HepG2 (cell line): ENCODE results near the gene VWA1. TPM values are rescaled to one million over a fixed set of nuclear protein-coding genes. Genes with fewer than 3 reads are reported as not detected.
A peak's percentile ranks its signal among the peaks of the same experiment; 100 is the strongest.

ENCODE experiments used
- CBX2 ChIP-seq, 2 experiments: fragments of 200-600 bp in 1 of 2; sonication (generic); formaldehyde crosslinking in 1 of 2; IDR thresholded peaks; 2 replicates each; pipeline versions ENCODE4 v1.7.0 to v1.8.1; 2018 to 2022; ENCODE audit warnings: low read depth in 2 of 2, low read length in 1 of 2, mild to moderate bottlenecking in 1 of 2, missing genetic modification reagents in 1 of 2
- EZH2 ChIP-seq: conservative IDR thresholded peaks from 2 replicates; pipeline ENCODE4 v1.6.1; 2012; ENCODE audit warnings: mild to moderate bottlenecking, low read depth, low read length, moderate library complexity
- FOXA1 ChIP-seq, 2 experiments: fragments of 450-650 bp in 1 of 2; sonication (generic) in 1 of 2; formaldehyde crosslinking in 1 of 2; IDR thresholded peaks; 2 replicates each; pipeline versions ENCODE4 v1.4.0 to v1.6.1; 2016 to 2020; ENCODE audit warnings: missing genetic modification reagents in 1 of 2
- MAFK ChIP-seq, 2 experiments: IDR thresholded peaks in 1 of 2; conservative IDR thresholded peaks in 1 of 2; 2 replicates each; pipeline ENCODE4 v1.6.1; 2011; ENCODE audit warnings: improper control_type of control experiment in 2 of 2, low read length in 2 of 2
- PAWR ChIP-seq: sonication (generic); formaldehyde crosslinking; IDR thresholded peaks from 2 replicates; pipeline ENCODE4 v1.4.0; 2020; ENCODE audit warnings: missing genetic modification reagents, mild to moderate bottlenecking, borderline replicate concordance
- ZBTB3 ChIP-seq: sonication (generic); formaldehyde crosslinking; IDR thresholded peaks from 2 replicates; pipeline ENCODE4 v1.4.0; 2020; ENCODE audit warnings: low read depth, mild to moderate bottlenecking, moderate library complexity, missing genetic modification reagents, borderline replicate concordance
- ZC3H13 ChIP-seq: sonication (generic); formaldehyde crosslinking; IDR thresholded peaks from 2 replicates; pipeline ENCODE4 v1.8.1; 2023; ENCODE audit warnings: mild to moderate bottlenecking, missing genetic modification reagents, moderate library complexity
- ZNF101 ChIP-seq: sonication (generic); formaldehyde crosslinking; IDR thresholded peaks from 2 replicates; pipeline ENCODE4 v1.4.0; 2020; ENCODE audit warnings: mild to moderate bottlenecking, low read depth, missing genetic modification reagents, borderline replicate concordance
- ZNF205 ChIP-seq: IDR thresholded peaks from 2 replicates; pipeline ENCODE4 v1.6.1; 2018; ENCODE audit warnings: missing biosample characterization, missing genetic modification reagents
- ZNF337 ChIP-seq: sonication (generic); formaldehyde crosslinking; IDR thresholded peaks from 2 replicates; pipeline ENCODE4 v1.5.1; 2020; ENCODE audit warnings: missing genetic modification reagents, low read depth, mild to moderate bottlenecking, borderline replicate concordance
- ZNF34 ChIP-seq: sonication (generic); formaldehyde crosslinking; IDR thresholded peaks from 2 replicates; pipeline ENCODE4 v1.4.0; 2020; ENCODE audit warnings: mild to moderate bottlenecking, missing genetic modification reagents, borderline replicate concordance
- polyA plus RNA-seq, 8 experiments: library from polyadenylated mRNA; depleted of rRNA in 3 of 8; stranded (reverse) in 7 of 8; unstranded in 1 of 8; fragments of >200 nt; fragmentation: Illumina TruSeq in 4 of 8; extraction: Trizol in 4 of 8; gene quantifications; 2 replicates each; pipeline versions ENCODE4 v1.2.1 to v1.2.3, GENCODE V29; 2011 to 2016; ENCODE audit warnings: low read depth in 4 of 8, missing spikeins in 1 of 8, mixed read lengths in 1 of 8; ENCODE audit not compliant: insufficient read depth in 1 of 8
- total RNA-seq, 5 experiments: library from RNA; depleted of rRNA; stranded (reverse); fragments of >200 nt; fragmentation: Illumina TruSeq; extraction: Trizol; gene quantifications; 2 replicates each; pipeline ENCODE4 v1.2.3, GENCODE V29; 2016; ENCODE audit warnings: low read depth in 1 of 5
- TF ChIP-seq, protein P1 (sequence below): sonication (generic); formaldehyde crosslinking; IDR thresholded peaks from 2 replicates; pipeline ENCODE4 v1.4.0; 2020; ENCODE audit warnings: mild to moderate bottlenecking, missing genetic modification reagents, borderline replicate concordance
- TF ChIP-seq, protein P2 (sequence below): IDR thresholded peaks from 2 replicates; pipeline ENCODE4 v1.6.1; 2016
- TF ChIP-seq, protein P3 (sequence below): sonication (generic); formaldehyde crosslinking; IDR thresholded peaks from 2 replicates; pipeline ENCODE4 v1.4.0; 2020; ENCODE audit warnings: missing genetic modification reagents, mild to moderate bottlenecking, borderline replicate concordance
- TF ChIP-seq, protein P4 (sequence below): sonication (generic); formaldehyde crosslinking; IDR thresholded peaks from 2 replicates; pipeline ENCODE4 v1.5.0; 2020; ENCODE audit warnings: missing genetic modification reagents, mild to moderate bottlenecking, borderline replicate concordance

Gene VWA1
- total and polyA plus RNA-seq, 2 of the 13 experiments (the other 11 are each of a cell fraction or from before 2014, with no cell fraction given): 40.9 to 57.5 TPM

DNA sequence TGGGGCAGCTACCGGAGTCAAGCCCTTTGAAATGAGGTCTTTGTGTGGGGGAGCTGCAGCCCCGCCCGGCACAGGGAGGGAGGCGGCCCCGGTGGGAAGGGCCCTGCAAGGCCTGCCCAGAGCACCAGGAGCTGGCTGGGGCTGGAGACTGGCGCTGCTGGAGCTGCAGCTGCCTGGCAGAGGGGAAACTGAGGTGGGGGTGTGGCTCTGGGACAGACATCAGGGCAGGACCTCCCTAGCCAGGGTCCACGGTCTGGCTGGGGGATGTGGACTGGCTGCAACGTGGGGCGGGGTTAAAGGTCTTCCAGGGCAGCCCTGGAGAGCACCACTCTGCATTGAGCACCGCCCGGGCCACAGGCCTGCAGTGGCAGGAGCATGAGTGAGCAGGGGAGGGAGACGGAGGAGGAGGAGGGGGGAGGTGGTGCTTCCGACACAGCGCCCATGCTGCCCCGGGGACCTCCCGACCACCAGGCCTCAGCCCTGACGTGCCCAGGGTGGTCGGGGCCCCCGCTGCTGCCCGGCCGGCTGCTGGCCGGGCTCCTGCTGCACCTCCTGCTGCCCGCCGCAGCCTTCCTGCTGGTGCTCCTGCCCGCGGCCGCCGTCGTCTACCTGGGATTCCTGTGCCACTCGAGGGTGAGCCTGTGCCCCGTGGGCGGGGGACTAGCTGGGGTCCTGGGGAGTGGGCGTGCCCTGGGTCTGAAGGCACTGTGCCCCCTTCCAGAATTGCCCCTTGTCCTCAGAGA, 9.6 kb upstream of the VWA1 start (continued):
- TF ChIP-seq, protein P1, sequence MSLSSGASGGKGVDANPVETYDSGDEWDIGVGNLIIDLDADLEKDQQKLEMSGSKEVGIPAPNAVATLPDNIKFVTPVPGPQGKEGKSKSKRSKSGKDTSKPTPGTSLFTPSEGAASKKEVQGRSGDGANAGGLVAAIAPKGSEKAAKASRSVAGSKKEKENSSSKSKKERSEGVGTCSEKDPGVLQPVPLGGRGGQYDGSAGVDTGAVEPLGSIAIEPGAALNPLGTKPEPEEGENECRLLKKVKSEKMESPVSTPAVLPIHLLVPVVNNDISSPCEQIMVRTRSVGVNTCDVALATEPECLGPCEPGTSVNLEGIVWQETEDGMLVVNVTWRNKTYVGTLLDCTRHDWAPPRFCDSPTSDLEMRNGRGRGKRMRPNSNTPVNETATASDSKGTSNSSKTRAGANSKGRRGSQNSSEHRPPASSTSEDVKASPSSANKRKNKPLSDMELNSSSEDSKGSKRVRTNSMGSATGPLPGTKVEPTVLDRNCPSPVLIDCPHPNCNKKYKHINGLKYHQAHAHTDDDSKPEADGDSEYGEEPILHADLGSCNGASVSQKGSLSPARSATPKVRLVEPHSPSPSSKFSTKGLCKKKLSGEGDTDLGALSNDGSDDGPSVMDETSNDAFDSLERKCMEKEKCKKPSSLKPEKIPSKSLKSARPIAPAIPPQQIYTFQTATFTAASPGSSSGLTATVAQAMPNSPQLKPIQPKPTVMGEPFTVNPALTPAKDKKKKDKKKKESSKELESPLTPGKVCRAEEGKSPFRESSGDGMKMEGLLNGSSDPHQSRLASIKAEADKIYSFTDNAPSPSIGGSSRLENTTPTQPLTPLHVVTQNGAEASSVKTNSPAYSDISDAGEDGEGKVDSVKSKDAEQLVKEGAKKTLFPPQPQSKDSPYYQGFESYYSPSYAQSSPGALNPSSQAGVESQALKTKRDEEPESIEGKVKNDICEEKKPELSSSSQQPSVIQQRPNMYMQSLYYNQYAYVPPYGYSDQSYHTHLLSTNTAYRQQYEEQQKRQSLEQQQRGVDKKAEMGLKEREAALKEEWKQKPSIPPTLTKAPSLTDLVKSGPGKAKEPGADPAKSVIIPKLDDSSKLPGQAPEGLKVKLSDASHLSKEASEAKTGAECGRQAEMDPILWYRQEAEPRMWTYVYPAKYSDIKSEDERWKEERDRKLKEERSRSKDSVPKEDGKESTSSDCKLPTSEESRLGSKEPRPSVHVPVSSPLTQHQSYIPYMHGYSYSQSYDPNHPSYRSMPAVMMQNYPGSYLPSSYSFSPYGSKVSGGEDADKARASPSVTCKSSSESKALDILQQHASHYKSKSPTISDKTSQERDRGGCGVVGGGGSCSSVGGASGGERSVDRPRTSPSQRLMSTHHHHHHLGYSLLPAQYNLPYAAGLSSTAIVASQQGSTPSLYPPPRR (CRISPR knock-in tag): 0 out of 2 replicates have a peak, but pooled peaks have one; percentile 21
- TF ChIP-seq ZNF101 (CRISPR knock-in tag) (no peak), CBX2 (IDR thresholded peaks at IDR 0.05; ENCODE audit: low read depth, low read length) (no peak), CBX2 (CRISPR knock-in tag; IDR thresholded peaks at IDR 0.05; ENCODE audit: low read depth) (no peak), ZC3H13 (CRISPR knock-in tag) (peak; percentile 26; the same call in 1 of the 2 replicates), EZH2 (no peak), ZBTB3 (CRISPR knock-in tag) (no peak), PAWR (CRISPR knock-in tag) (no peak), ZNF337 (CRISPR knock-in tag) (no peak), ZNF205 (CRISPR knock-in tag) (0 out of 2 replicates have a peak, but pooled peaks have one; percentile 27), ZNF34 (CRISPR knock-in tag) (no peak), MAFK (conservative IDR thresholded peaks at IDR 0.05 in 1 of 2, IDR thresholded peaks at IDR 0.05 in 1 of 2; ENCODE audit: low read length in 2 of 2) (no peak), FOXA1 (IDR thresholded peaks at IDR 0.05) (no peak), FOXA1 (CRISPR knock-in tag; IDR thresholded peaks at IDR 0.05) (no peak)
- TF ChIP-seq, protein P2, sequence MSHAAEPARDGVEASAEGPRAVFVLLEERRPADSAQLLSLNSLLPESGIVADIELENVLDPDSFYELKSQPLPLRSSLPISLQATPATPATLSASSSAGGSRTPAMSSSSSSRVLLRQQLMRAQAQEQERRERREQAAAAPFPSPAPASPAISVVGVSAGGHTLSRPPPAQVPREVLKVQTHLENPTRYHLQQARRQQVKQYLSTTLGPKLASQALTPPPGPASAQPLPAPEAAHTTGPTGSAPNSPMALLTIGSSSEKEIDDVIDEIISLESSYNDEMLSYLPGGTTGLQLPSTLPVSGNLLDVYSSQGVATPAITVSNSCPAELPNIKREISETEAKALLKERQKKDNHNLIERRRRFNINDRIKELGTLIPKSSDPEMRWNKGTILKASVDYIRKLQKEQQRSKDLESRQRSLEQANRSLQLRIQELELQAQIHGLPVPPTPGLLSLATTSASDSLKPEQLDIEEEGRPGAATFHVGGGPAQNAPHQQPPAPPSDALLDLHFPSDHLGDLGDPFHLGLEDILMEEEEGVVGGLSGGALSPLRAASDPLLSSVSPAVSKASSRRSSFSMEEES (CRISPR knock-in tag): 0 out of 2 replicates have a peak, but pooled peaks have one; percentile 12
- TF ChIP-seq, protein P3, sequence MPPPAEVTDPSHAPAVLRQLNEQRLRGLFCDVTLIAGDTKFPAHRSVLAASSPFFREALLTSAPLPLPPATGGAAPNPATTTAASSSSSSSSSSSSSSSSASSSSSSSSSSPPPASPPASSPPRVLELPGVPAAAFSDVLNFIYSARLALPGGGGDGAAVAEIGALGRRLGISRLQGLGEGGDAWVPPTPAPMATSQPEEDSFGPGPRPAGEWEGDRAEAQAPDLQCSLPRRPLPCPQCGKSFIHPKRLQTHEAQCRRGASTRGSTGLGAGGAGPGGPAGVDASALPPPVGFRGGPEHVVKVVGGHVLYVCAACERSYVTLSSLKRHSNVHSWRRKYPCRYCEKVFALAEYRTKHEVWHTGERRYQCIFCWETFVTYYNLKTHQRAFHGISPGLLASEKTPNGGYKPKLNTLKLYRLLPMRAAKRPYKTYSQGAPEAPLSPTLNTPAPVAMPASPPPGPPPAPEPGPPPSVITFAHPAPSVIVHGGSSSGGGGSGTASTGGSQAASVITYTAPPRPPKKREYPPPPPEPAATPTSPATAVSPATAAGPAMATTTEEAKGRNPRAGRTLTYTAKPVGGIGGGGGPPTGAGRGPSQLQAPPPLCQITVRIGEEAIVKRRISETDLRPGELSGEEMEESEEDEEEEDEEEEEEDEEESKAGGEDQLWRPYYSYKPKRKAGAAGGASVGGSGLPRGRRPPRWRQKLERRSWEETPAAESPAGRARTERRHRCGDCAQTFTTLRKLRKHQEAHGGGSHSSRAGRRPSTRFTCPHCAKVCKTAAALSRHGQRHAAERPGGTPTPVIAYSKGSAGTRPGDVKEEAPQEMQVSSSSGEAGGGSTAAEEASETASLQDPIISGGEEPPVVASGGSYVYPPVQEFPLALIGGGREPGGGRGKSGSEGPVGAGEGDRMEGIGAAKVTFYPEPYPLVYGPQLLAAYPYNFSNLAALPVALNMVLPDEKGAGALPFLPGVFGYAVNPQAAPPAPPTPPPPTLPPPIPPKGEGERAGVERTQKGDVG: no peak
- TF ChIP-seq, protein P4, sequence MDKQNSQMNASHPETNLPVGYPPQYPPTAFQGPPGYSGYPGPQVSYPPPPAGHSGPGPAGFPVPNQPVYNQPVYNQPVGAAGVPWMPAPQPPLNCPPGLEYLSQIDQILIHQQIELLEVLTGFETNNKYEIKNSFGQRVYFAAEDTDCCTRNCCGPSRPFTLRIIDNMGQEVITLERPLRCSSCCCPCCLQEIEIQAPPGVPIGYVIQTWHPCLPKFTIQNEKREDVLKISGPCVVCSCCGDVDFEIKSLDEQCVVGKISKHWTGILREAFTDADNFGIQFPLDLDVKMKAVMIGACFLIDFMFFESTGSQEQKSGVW (CRISPR knock-in tag): no peak
